GM21576 (cell line): ENCODE results near the gene TMED9.

Experiments used
- ATAC-seq: cut with Tn5 transposase; IDR thresholded peaks from one replicate; pipeline ENCODE4 v1.9.1; 2021; ENCODE audit warnings: mild to moderate bottlenecking, moderate library complexity; ENCODE audit not compliant: unreplicated experiment

Gene TMED9

DNA sequence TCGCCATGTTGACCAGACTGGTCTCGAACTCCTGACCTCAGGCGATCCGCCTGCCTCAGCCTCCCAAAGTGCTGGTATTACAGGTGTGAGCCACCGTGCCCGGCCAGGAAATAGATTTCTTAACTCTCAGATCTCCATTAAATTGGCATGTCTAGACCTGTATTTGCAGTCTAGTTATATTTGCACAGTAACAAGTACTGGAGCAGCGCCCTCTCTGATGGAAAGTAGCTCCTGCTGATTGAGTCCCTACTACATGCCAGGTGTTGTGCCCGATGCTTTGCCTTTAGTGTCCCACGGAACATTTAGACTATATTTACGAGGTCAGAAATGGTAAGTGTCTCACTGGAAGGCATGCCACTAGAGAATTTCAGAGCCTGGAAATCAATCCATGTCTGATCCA, 15.8 kb upstream of the TMED9 start:
- ATAC-seq = no peak

DNA sequence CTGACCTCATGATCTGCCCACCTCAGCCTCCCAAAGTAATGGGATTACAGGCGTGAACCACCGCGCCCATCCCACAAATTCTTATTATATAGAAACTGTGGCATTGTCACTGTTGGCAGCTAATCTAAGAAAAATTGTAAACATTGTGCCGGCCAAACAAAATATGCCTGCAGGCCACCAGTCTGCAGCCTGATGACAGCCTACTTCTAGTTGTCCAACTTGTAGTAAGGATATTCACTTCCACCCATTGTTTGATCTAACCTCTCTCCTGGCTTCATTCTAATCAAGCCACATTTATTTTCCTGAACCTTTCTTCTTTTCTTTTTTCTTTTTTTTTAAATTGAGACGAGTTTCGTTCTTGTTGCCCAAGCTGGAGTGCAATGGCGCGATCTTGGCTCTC, 13.7 kb upstream of the TMED9 start:
- ATAC-seq = no peak

- no peak for ATAC-seq
Measured at GRCh38 chr5:177588413-177588909, 3.5 kb upstream of the TMED9 start.

- ATAC-seq = no peak
Measured at GRCh38 chr5:177590406-177590805, 1.6 kb upstream of the TMED9 start.

GRCh38 chr5:177591690-177592009, 353 bp upstream of the TMED9 start:
- no peak for ATAC-seq

DNA sequence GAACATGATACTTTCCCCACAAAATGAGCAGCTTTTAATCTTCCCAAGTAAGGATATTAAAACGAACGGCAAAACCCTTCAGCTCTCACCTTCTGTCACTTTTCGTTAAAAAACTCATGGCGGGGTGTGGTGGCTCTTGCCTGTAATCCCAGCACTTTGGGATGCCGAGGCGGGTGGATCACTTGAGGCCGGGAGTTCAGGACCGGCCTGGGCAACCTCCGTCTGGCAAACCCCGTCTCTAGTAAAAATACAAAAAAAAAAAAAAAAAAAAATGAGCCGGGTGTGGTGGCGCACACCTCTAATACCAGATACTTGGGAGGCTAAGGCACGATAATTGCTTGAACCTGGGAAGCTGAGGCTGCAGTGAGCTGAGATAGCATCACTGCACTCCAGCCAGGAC, 902 bp downstream of the TMED9 start:
- ATAC-seq = no peak

- no peak for ATAC-seq
Measured at GRCh38 chr5:177593511-177593910, 1.5 kb downstream of the TMED9 start.

DNA sequence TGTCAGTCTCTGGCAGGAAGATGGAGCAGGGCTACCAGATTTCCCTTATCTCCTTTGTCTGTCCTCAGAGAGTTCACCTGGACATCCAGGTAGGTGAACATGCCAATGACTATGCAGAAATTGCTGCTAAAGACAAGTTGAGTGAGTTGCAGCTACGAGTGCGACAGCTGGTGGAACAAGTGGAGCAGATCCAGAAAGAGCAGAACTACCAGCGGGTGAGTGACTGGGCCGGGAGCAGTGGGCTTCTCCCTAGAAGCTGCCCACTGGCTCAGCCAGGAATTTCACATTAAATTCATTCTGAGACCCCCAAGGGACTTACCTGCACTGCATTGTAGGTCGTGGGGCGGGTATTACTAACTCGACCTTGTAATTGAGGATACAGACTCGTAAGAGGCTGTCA, 2.1 kb downstream of the TMED9 start:
- ATAC-seq = no peak

DNA sequence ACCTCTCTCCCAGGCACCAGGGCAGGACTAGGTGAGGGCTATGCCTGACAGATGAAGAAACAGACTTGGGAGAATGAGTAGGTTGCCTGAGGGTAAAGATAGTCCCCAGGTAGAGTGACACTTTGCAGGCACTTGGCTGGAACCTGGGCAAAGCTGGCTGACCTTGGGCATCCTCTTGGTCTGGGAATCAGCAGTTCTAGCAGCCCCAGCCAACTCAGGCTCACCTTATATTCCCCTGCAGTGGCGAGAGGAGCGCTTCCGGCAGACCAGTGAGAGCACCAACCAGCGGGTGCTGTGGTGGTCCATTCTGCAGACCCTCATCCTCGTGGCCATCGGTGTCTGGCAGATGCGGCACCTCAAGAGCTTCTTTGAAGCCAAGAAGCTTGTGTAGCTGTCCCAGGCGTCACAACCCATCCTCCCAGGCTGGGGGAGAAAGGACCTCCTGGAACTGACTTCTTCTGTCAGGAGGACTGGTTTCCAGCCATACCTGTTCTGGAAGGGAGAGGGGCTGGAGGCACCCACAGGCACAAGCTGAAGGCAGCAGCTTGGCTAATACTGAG, 3.1 kb downstream of the TMED9 start:
- ATAC-seq = no peak

DNA sequence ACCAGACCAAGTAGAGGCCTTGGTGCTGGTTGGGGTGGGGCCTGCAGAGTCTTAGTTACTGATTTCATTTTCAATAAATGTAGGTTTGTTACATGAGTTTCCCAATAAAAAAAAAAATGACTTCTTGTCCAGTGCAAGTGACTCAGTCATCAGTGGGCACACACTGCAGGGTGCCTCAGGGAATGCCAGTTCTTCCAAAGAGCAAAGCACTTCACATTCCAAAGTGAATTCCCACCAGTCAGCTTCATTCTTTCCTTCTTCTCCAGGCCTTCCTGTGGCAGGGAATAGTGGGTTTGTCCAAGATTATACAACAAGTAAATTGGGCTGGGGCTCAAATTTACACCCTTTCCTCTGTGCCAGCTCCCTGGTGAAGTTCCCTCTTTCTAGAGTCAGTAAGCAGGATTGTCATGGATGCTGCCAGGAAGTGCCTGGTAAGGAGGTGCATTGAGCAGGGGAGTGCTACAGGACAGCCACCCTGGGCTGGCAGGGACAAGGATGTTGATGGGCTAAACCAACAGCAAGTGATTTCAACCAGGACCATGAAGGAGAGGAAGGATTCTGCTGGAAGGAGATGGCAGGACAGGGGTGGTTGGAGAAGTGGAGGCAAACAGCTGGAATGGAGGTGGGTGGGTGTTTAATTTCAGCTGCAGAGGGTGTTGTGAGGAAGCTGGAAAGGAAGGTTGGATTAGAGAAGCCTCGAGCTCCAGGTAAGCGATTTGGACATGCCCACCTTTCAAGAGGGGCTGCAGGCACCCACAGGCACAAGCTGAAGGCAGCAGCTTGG, 4.2 kb downstream of the TMED9 start:
- ATAC-seq = no peak

GRCh38 chr5:177596775-177597238, 4.8 kb downstream of the TMED9 start:
- ATAC-seq = no peak

DNA sequence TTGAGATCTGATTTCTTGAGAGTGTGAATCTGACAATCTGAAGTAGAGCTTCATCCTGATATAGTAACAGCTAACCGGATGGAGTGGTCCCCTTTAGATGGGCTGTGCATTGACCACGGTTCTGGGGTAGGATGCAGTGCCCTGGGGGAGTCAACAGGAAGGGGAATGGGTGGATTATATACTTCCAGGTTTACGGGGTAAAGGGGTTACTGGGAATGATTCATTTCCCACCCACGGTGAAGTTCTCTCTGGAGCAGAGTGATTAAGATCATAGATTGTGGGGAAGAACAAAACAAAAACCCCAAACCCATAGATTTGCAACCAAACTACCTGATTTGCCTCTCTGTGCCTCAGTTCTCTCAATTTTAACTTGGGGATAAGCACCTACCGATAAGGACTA, 6.5 kb downstream of the TMED9 start:
- ATAC-seq = no peak

DNA sequence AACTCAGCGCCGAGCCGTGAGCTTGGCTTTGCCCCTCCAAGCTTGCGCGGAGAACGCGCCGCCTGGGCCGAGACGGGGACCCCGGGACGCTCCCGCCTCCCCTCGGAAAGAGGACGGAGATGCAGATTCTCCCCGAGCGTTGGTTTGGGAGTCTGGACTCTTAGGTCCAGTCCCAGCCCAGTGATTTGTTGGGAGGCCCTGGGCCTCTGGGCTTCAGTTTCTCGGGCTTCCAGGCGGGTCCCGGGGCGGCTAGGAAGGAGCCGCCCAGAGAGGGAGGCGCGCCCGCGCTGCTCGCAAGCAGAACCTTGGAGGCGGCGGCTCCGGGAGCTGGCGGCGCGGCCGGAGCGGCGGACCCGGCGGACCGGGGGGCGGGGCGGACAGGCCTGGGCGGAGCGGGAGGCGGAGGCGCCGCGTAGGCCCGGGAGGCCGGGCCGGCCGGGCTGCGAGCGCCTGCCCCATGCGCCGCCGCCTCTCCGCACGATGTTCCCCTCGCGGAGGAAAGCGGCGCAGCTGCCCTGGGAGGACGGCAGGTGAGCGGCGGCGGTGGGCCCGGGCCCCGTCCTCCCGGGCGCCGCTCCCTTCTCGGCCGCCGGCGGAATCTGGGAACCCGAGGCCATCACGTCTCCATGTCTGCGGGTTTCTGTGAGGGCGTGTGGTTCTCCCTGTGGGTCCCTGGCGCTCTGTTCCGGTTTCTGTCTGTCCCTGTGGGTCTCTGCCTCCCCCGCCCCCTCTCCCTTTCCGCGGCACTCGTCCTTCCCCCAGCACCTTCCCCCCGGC, 7.9 kb downstream of the TMED9 start, which contains the start of gene B4GALT7:
Gene B4GALT7, plus strand, starts transcription at position 402 of the 777 bp plus-strand sequence. Its CDS starts 79 bp downstream, at position 481.
- ATAC-seq = peak; percentile 87

DNA sequence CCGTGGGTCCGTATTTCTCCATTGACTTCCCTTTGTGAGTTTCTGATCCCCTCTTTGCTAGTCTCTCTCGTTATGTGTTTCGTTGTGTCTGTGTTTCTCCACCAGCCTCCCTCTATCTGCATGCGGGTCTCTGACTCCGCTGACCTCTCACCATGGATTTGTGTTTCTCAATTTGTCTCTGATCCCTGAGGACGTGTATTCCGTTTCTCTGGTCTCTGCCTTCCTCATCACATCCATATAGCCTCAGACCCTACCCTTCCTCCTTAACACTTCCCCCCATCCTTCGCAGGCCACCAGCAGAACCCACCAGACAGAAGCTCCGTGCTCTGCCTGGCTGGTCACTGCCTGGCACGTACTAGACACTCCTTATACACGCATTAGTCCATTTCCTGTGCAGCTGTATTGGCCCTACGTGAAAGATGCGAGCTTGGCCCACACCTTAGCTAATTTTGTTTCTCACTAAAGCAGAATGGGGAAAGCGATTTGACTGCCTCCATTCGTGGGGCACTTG, 8.6 kb downstream of the TMED9 start:
- ATAC-seq = no peak

- ATAC-seq = no peak
Measured at GRCh38 chr5:177601126-177601525, 9.1 kb downstream of the TMED9 start.

DNA sequence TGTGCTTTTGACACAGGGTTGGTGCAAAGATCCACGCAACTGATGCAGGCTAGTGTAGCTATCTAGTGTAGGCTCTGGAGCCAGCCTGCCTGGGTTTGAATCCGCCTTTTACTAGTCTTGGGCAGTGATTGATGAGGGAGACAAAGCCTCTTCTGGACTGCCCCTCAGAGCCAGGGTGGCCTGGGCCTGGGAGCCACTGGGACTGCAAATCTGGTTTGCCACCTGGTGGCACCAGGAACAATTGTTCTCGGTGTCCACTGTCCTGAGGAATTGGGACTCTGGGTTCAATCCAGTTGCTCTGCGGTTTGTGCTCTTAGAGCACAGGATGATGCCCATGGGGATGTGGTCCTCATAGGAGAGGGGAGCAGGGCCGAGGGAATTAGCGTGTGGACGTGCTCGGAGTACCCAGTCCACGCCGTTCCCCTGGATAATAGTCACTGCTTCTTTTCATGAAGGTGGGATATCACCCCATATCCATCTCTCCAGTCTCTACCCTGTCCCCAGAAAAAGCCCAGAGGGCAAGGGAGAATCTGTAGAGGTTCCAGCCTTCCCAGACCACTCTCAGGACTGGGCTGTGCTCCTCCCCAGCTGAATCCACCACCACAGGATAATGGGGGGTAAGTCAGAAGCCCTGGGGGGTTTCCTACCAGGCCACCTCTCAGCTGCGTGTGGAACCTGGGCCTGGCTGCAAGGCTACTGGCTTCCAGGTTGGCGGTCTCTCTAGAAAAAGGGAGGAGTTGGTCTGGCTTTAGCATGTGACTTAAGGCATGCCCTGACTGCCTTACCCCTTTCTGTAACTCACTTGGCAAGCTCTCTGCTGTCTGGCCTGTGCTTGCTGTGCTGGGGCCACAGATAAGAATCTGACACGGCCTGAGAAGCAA, 9.8 kb downstream of the TMED9 start:
- no peak for ATAC-seq

DNA sequence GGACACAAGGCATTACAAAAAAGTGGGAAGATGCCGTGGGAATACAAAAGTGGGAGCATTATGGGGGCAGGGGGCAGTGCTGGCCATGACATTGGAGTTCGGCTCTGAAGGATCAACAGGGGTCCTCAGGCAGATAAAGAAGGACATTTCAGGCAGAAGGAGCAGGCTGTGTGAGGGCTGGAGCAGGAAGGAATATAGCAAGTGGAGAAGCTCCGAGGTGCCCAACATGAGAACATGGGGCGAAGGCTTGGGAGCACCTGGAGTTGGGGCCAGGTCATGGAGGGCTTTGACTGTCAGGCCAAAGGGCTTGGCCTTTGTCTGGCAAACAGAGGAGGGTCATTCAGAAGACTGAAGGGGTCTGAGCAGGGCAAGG, 10.4 kb downstream of the TMED9 start:
- no peak for ATAC-seq

GRCh38 chr5:177603631-177604030, 11.6 kb downstream of the TMED9 start:
- no peak for ATAC-seq

GRCh38 chr5:177604116-177604521, 12.1 kb downstream of the TMED9 start:
- ATAC-seq = no peak

GRCh38 chr5:177604656-177605055, 12.7 kb downstream of the TMED9 start:
- no peak for ATAC-seq

- ATAC-seq = no peak
Measured at GRCh38 chr5:177605078-177605477, 13.1 kb downstream of the TMED9 start.
